ENCODE measurements around the gene NACA2.
"Not testable (repeated sequence)": the region's sequence is repeated elsewhere in the genome, so short reads cannot be mapped to it uniquely, and the experiment has no call there.

NACA2 gene

GRCh38 chr17:61632826-61633225 lies 41.8 kb upstream of the NACA2 start:
- Histone ChIP-seq H3K9ac (ENCODE audit: low read depth, low read length) (no peak overlapping the region), H3K36me3 (ENCODE audit: insufficient read depth, low read length) (no peaks in the 10 kb centered on the region), H2AFZ (ENCODE audit: low read depth, low read length) (no peak overlapping the region), H4K20me1 (ENCODE audit: insufficient read depth, low read length) (no peaks in the 10 kb centered on the region), H3K4me1 (ENCODE audit: insufficient read depth, low read length) (no peaks in the 10 kb centered on the region), H3K9me3 (ENCODE audit: insufficient read depth, low read length, severe bottlenecking) (no peaks in the 10 kb centered on the region), H3K79me2 (ENCODE audit: insufficient read depth, low read length) (no peaks in the 10 kb centered on the region), H3K27me3 (ENCODE audit: insufficient read depth, low read length, poor library complexity) (no peaks in the 10 kb centered on the region), H3K4me2 (ENCODE audit: insufficient read depth, low read length) (no peak overlapping the region), H3K4me3 (ENCODE audit: low read depth in 1 of 2, low read length in 2 of 2) (no peak overlapping the region), H3K27ac (ENCODE audit: low read length) (no peak overlapping the region)
- ATAC-seq (ENCODE audit: insufficient read depth, low read depth) = no peak
- TF ChIP-seq, protein P1, sequence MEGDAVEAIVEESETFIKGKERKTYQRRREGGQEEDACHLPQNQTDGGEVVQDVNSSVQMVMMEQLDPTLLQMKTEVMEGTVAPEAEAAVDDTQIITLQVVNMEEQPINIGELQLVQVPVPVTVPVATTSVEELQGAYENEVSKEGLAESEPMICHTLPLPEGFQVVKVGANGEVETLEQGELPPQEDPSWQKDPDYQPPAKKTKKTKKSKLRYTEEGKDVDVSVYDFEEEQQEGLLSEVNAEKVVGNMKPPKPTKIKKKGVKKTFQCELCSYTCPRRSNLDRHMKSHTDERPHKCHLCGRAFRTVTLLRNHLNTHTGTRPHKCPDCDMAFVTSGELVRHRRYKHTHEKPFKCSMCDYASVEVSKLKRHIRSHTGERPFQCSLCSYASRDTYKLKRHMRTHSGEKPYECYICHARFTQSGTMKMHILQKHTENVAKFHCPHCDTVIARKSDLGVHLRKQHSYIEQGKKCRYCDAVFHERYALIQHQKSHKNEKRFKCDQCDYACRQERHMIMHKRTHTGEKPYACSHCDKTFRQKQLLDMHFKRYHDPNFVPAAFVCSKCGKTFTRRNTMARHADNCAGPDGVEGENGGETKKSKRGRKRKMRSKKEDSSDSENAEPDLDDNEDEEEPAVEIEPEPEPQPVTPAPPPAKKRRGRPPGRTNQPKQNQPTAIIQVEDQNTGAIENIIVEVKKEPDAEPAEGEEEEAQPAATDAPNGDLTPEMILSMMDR (IDR thresholded peaks at IDR 0.05; ENCODE audit: borderline replicate concordance, extremely low read depth, low read length, poor library complexity, severe bottlenecking) = no peak
- TF ChIP-seq EZH2 (IDR thresholded peaks at IDR 0.05; ENCODE audit: borderline replicate concordance, low read depth, low read length, severe bottlenecking) = no peak
- no peak for DNase-seq

DNA sequence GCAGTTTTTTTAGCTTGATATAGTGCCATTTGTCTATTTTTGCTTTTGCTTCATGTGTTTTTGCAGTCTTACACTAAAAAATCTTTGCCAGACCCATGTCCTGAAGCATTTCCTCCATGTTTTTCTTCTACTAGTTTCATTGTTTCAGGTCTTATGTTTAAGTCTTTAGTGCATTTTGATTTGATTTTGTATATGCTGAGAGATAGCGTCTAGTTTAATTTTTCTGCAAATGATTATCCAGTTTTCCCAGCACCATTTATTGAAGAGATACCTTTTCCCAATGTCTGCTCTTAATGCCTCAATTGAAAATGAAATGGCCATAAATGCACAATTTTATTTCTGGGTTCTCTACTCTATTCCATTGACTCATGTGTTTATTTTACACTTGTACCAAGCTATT lies 40.8 kb upstream of the NACA2 start:
- no peak overlapping the region for H3K9ac ChIP-seq (ENCODE audit: low read depth, low read length)
- no peaks in the 10 kb centered on the region for H4K20me1 ChIP-seq (ENCODE audit: insufficient read depth, low read length)
- ATAC-seq (ENCODE audit: insufficient read depth, low read depth) (no peak), DNase-seq (no peak)
- no peaks in the 10 kb centered on the region for H3K9me3 ChIP-seq (ENCODE audit: insufficient read depth, low read length, severe bottlenecking)
- H3K4me2 ChIP-seq (ENCODE audit: insufficient read depth, low read length) = no peak overlapping the region
- no peaks in the 10 kb centered on the region for H3K79me2 ChIP-seq (ENCODE audit: insufficient read depth, low read length)
- H3K36me3 ChIP-seq (ENCODE audit: insufficient read depth, low read length) = no peaks in the 10 kb centered on the region
- H3K27ac ChIP-seq (ENCODE audit: low read length) = no peak overlapping the region
- H3K4me1 ChIP-seq (ENCODE audit: insufficient read depth, low read length) = no peaks in the 10 kb centered on the region
- no peak overlapping the region for H2AFZ ChIP-seq (ENCODE audit: low read depth, low read length)
- no peak for TF ChIP-seq EZH2 (IDR thresholded peaks at IDR 0.05; ENCODE audit: borderline replicate concordance, low read depth, low read length, severe bottlenecking)
- TF ChIP-seq, protein P1 (IDR thresholded peaks at IDR 0.05; ENCODE audit: borderline replicate concordance, extremely low read depth, low read length, poor library complexity, severe bottlenecking) = no peak
- no peaks in the 10 kb centered on the region for H3K27me3 ChIP-seq (ENCODE audit: insufficient read depth, low read length, poor library complexity)
- no peak overlapping the region for H3K4me3 ChIP-seq (ENCODE audit: low read depth in 1 of 2, low read length in 2 of 2)

DNA sequence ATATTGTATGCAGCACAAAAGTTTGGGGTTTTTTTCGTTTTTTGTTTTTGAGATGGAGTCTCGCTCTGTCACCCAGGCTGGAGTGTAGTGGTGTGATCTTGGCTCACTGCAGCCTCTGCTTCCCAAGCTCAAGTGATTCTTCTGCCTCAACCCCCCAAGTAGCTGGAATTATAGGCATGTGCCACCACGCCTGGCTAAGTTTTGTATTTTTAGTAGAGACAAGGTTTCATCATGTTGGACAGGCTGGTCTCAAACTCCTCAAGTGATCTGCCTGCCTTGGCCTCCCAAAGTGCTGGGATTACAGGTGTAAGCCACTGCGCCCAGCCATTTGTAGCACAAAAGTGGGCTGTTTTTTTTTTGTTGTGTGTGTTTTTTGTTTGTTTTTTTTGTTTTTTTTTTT lies 37.1 kb upstream of the NACA2 start:
- H3K4me1 ChIP-seq (ENCODE audit: insufficient read depth, low read length); H4K20me1 ChIP-seq (ENCODE audit: insufficient read depth, low read length); H3K9ac ChIP-seq (ENCODE audit: low read depth, low read length); H3K36me3 ChIP-seq (ENCODE audit: insufficient read depth, low read length); H3K4me2 ChIP-seq (ENCODE audit: insufficient read depth, low read length); H3K9me3 ChIP-seq (ENCODE audit: insufficient read depth, low read length, severe bottlenecking); H3K27me3 ChIP-seq (ENCODE audit: insufficient read depth, low read length, poor library complexity); H3K4me3 ChIP-seq (ENCODE audit: low read depth in 1 of 2, low read length in 2 of 2); H3K27ac ChIP-seq (ENCODE audit: low read length); H2AFZ ChIP-seq (ENCODE audit: low read depth, low read length); H3K79me2 ChIP-seq (ENCODE audit: insufficient read depth, low read length); ATAC-seq (ENCODE audit: insufficient read depth, low read depth); DNase-seq: not testable (repeated sequence)

DNA sequence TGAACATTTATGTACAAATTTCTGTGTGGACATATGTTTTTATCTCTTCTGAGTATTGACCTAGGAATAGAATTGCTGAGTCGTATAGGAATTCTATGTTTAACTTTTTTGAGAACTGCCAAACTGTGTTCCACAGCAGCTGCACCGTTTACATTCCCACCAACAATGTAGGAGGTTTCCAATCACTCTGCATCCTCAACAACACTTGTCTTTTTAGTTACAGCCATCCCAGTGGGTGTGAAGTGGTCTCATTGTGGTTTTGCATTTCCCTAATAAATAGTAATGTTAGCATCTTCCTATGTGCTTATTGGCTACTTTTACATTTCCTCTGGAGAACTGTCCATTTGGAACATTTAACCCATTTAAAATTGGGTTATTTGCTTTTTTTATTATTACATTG lies 36.6 kb upstream of the NACA2 start:
- Histone ChIP-seq H3K36me3 (ENCODE audit: insufficient read depth, low read length) (no peaks in the 10 kb centered on the region), H3K4me2 (ENCODE audit: insufficient read depth, low read length) (no peak overlapping the region), H3K27me3 (ENCODE audit: insufficient read depth, low read length, poor library complexity) (peaks cover 3% of the 10 kb centered on the region), H4K20me1 (ENCODE audit: insufficient read depth, low read length) (no peaks in the 10 kb centered on the region), H3K4me1 (ENCODE audit: insufficient read depth, low read length) (no peaks in the 10 kb centered on the region), H3K27ac (ENCODE audit: low read length) (no peak overlapping the region), H3K79me2 (ENCODE audit: insufficient read depth, low read length) (no peaks in the 10 kb centered on the region), H3K4me3 (ENCODE audit: low read depth in 1 of 2, low read length in 2 of 2) (no peak overlapping the region), H3K9ac (ENCODE audit: low read depth, low read length) (no peak overlapping the region), H3K9me3 (ENCODE audit: insufficient read depth, low read length, severe bottlenecking) (no peaks in the 10 kb centered on the region), H2AFZ (ENCODE audit: low read depth, low read length) (no peak overlapping the region)
- no peak for TF ChIP-seq EZH2 (IDR thresholded peaks at IDR 0.05; ENCODE audit: borderline replicate concordance, low read depth, low read length, severe bottlenecking)
- TF ChIP-seq, protein P1 (IDR thresholded peaks at IDR 0.05; ENCODE audit: borderline replicate concordance, extremely low read depth, low read length, poor library complexity, severe bottlenecking) = no peak
- no peak for DNase-seq
- ATAC-seq (ENCODE audit: insufficient read depth, low read depth) = no peak

All from DND-41 (cell line).